IMR-90 (cell line): ENCODE measurements around the gene GJB4. TPM values are rescaled to one million over a fixed set of nuclear protein-coding genes. Genes with fewer than 3 reads are reported as not detected.

ENCODE experiments used
- ATAC-seq: fragments of 200-7000 bp; cut with Tn5 transposase; 2 replicates; pipeline ENCODE4 v1.9.1; 2020; ENCODE audit warnings: low read depth, mild to moderate bottlenecking, moderate library complexity
- BruUV-seq: library from RNA; stranded (reverse); fragments of 400-500 nt; replicated peaks from 2 replicates; lab custom pipeline; 2021; lab: Mats Ljungman, UMichigan
- CTCF ChIA-PET: fragments of 300-600 bp; formaldehyde crosslinking; extraction: SDS; loops from one replicate; lab custom pipeline; 2021; ENCODE audit warnings: antibody characterized with exemption; lab: Yijun Ruan, JAX
- POLR2A ChIA-PET: fragments of 300-600 bp; sonication (Branson Sonifier 250); formaldehyde crosslinking; loops from one replicate; lab custom pipeline; 2022; ENCODE audit warnings: antibody characterized with exemption; ENCODE audit not compliant: unreplicated experiment; lab: Charles Lee
- DNase-seq: peaks from one replicate; pipeline ENCODE4 v3.0.0; 2013
- H2AFZ ChIP-seq: replicated peaks from 2 replicates; pipeline ENCODE3; 2013; ENCODE audit warnings: low read length, mild to moderate bottlenecking; ENCODE audit not compliant: poor library complexity
- H2AK5ac ChIP-seq: 2 replicates; pipeline ENCODE4 v1.6.1; 2013; ENCODE audit warnings: low read depth, low read length, inconsistent platforms
- H2AK9ac ChIP-seq: replicated peaks from 2 replicates; pipeline ENCODE3; 2013; ENCODE audit warnings: mild to moderate bottlenecking, low read depth, low read length, moderate library complexity; ENCODE audit not compliant: poor library complexity
- H2BK120ac ChIP-seq: 2 replicates; pipeline ENCODE4 v1.6.1; 2013; ENCODE audit warnings: low read depth, low read length, inconsistent platforms
- H2BK15ac ChIP-seq: 3 replicates; pipeline ENCODE4 v1.6.1; 2013; ENCODE audit warnings: low read depth, low read length, inconsistent platforms
- H2BK20ac ChIP-seq: 2 replicates; pipeline ENCODE4 v1.6.1; 2013; ENCODE audit warnings: low read depth, mild to moderate bottlenecking, inconsistent platforms, low read length, moderate library complexity
- H2BK5ac ChIP-seq: 2 replicates; pipeline ENCODE4 v1.6.1; 2013; ENCODE audit warnings: mild to moderate bottlenecking, low read depth, low read length, inconsistent platforms; ENCODE audit not compliant: poor library complexity, severe bottlenecking
- H3K14ac ChIP-seq: replicated peaks from 2 replicates; pipeline ENCODE4 v1.6.1; 2013; ENCODE audit warnings: low read depth, low read length, inconsistent platforms
- H3K18ac ChIP-seq: 2 replicates; pipeline ENCODE4 v1.6.1; 2013; ENCODE audit warnings: low read depth, low read length, control low read depth
- H3K23ac ChIP-seq: 2 replicates; pipeline ENCODE4 v1.6.1; 2013; ENCODE audit warnings: low read depth, low read length, inconsistent platforms
- H3K27ac ChIP-seq: 2 replicates; pipeline ENCODE4 v1.5.1; 2013; ENCODE audit warnings: mild to moderate bottlenecking, control low read depth, low read length; ENCODE audit not compliant: insufficient read depth
- H3K27me3 ChIP-seq: 2 replicates; pipeline ENCODE4 v1.6.1; 2013; ENCODE audit warnings: low read length; ENCODE audit not compliant: control insufficient read depth, insufficient read depth
- H3K36me3 ChIP-seq: 2 replicates; pipeline ENCODE4 v1.6.1; 2013; ENCODE audit warnings: low read length, mixed read lengths; ENCODE audit not compliant: control insufficient read depth, insufficient read depth
- H3K4ac ChIP-seq: 2 replicates; pipeline ENCODE4 v1.6.1; 2013; ENCODE audit warnings: low read depth, low read length, inconsistent platforms
- H3K4me1 ChIP-seq: 2 replicates; pipeline ENCODE4 v1.6.1; 2013; ENCODE audit warnings: low read length, mixed read lengths; ENCODE audit not compliant: control insufficient read depth, insufficient read depth
- H3K4me2 ChIP-seq: 2 replicates; pipeline ENCODE4 v1.6.1; 2013; ENCODE audit warnings: low read depth, mild to moderate bottlenecking, control low read depth, low read length, moderate library complexity
- H3K4me3 ChIP-seq: 2 replicates; pipeline ENCODE4 v1.5.1; 2013; ENCODE audit warnings: low read depth, mild to moderate bottlenecking, control low read depth, low read length, moderate library complexity; ENCODE audit not compliant: insufficient read depth
- H3K56ac ChIP-seq: 2 replicates; pipeline ENCODE4 v1.6.1; 2013; ENCODE audit warnings: low read length, inconsistent platforms; ENCODE audit not compliant: insufficient read depth; ENCODE audit errors: extremely low read depth
- H3K79me1 ChIP-seq, 2 experiments: 2 replicates each; pipeline ENCODE4 v1.6.1; 2013; ENCODE audit warnings: low read length in 2 of 2, inconsistent platforms in 1 of 2, low read depth in 1 of 2
- H3K9ac ChIP-seq: 2 replicates; pipeline ENCODE4 v1.6.1; 2013; ENCODE audit warnings: low read depth, low read length, control low read depth
- H3K9me1 ChIP-seq: 2 replicates; pipeline ENCODE4 v1.6.1; 2013; ENCODE audit warnings: low read length, inconsistent platforms; ENCODE audit not compliant: insufficient read depth
- H3K9me3 ChIP-seq: 2 replicates; pipeline ENCODE4 v1.6.1; 2013; ENCODE audit warnings: low read length; ENCODE audit not compliant: control insufficient read depth, insufficient read depth
- H4K20me1 ChIP-seq: 2 replicates; pipeline ENCODE4 v1.6.1; 2013; ENCODE audit warnings: low read length, inconsistent platforms; ENCODE audit not compliant: insufficient read depth
- H4K5ac ChIP-seq: 2 replicates; pipeline ENCODE4 v1.6.1; 2013; ENCODE audit warnings: mild to moderate bottlenecking, low read depth, low read length, control low read depth
- H4K8ac ChIP-seq, 2 experiments: 2 replicates each; pipeline ENCODE4 v1.6.1; 2013; ENCODE audit warnings: low read depth in 2 of 2, low read length in 2 of 2, control low read depth in 1 of 2, inconsistent platforms in 1 of 2
- H4K91ac ChIP-seq: 2 replicates; pipeline ENCODE4 v1.6.1; 2013; ENCODE audit warnings: low read depth, low read length, inconsistent platforms; ENCODE audit not compliant: insufficient read depth
- NFE2L2 ChIP-seq: fragments of 150-350 bp; IDR thresholded peaks from 2 replicates; pipeline ENCODE4 v1.6.1; 2016; ENCODE audit warnings: low read depth, mild to moderate bottlenecking, low read length
- WGBS, 2 experiments: methylation state at CpG; one replicate each; pipeline versions ENCODE4 v1.1.5 to v1.1.7; 2013; ENCODE audit warnings: missing lambda C conversion rate in 2 of 2; ENCODE audit not compliant: insufficient read length in 1 of 2; ENCODE audit errors: extremely low coverage in 2 of 2; 5-methylcytosine and 5-hydroxymethylcytosine counted together
- dilution Hi-C: fragments of 300-500 bp; cut with HindIII; formaldehyde crosslinking; loops from one replicate; pipeline ENCODE4 v1.14.3; 2018; ENCODE audit warnings: low sequenced_read_pairs; ENCODE audit not compliant: unreplicated experiment
- in situ Hi-C: fragments of 300-500 bp; cut with MboI; formaldehyde crosslinking; loops from 3 replicates; pipeline ENCODE4 v1.14.3; 2019; ENCODE audit warnings: low sequenced_read_pairs, inconsistent platforms, mixed read lengths
- intact Hi-C: fragments of 100-400 bp; cut with micrococcal nuclease; formaldehyde crosslinking; loops from 2 replicates; pipeline ENCODE4 v1.10.0; 2022
- polyA plus RNA-seq, 3 experiments: library from polyadenylated mRNA; depleted of rRNA; stranded (reverse); fragments of >200 nt; gene quantifications; 2 replicates each; pipeline ENCODE4 v1.2.3, GENCODE V29; 2012; ENCODE audit warnings: low replicate concordance in 1 of 3
- total RNA-seq: library from RNA; depleted of rRNA; stranded (reverse); fragments of >200 nt; gene quantifications from 2 replicates; pipeline ENCODE4 v1.2.3, GENCODE V29; 2012
- TF ChIP-seq, protein P1 (sequence below): fragments of 150-350 bp; IDR thresholded peaks from 2 replicates; pipeline ENCODE4 v1.6.1; 2017; ENCODE audit warnings: mild to moderate bottlenecking, antibody characterized with exemption, low read length, low read depth

GJB4 gene
- total and polyA plus RNA-seq, 2 of the 4 experiments (the other 2 are of a cell fraction): not detected

DNA sequence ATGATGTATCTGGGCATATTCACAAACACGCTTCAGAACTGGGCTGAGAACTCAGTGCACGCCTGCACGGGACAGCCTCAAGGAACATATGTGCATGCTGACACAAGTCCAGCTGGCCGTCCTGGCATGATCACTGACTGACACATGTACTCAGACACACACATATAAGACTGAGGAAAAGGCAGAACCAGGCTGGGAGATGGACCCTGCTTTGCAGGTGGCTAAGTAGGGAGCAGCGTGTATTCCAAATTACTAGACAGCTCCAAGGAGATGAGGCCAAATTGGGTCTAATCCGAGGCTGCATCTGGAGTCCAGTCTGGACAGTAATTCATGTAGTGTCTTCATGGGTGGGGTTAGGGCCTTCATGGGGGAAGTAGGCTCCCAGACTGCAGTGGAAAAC is 46.1 kb upstream of the GJB4 start:
- H3K14ac ChIP-seq: no peak overlapping the region
- POLR2A ChIA-PET: no interaction called here
- no peak overlapping the region for H4K91ac ChIP-seq
- no CpG with 5 or more reads among the region's 6 CpGs for WGBS, 2 experiments
- in situ Hi-C loops: no loop called here
- no peak overlapping the region for H3K4me2 ChIP-seq
- ATAC-seq (no peak), DNase-seq (no peak)
- H2AK5ac ChIP-seq: no peak overlapping the region
- H2AK9ac ChIP-seq: no peak overlapping the region
- H3K9ac ChIP-seq: no peak overlapping the region
- H3K27me3 ChIP-seq: no peaks in the 10 kb centered on the region
- no peaks in the 10 kb centered on the region for H3K9me3 ChIP-seq
- H3K27ac ChIP-seq: no peak overlapping the region
- H4K20me1 ChIP-seq: no peaks in the 10 kb centered on the region
- H2BK15ac ChIP-seq: no peak overlapping the region
- no peak overlapping the region for H3K23ac ChIP-seq
- H3K79me1 ChIP-seq: no peaks in the 10 kb centered on the region
- H3K9me1 ChIP-seq: no peaks in the 10 kb centered on the region
- no peak overlapping the region for H3K4ac ChIP-seq
- no peak overlapping the region for H3K4me3 ChIP-seq
- no peak overlapping the region for H4K8ac ChIP-seq
- no peak overlapping the region for H2BK5ac ChIP-seq
- intact Hi-C loops: no loop called here
- no peak overlapping the region for H3K56ac ChIP-seq
- H4K5ac ChIP-seq: no peak overlapping the region
- CTCF ChIA-PET: no interaction called here
- no peaks in the 10 kb centered on the region for H3K36me3 ChIP-seq
- H2AFZ ChIP-seq: no peak overlapping the region
- TF ChIP-seq, protein P1, sequence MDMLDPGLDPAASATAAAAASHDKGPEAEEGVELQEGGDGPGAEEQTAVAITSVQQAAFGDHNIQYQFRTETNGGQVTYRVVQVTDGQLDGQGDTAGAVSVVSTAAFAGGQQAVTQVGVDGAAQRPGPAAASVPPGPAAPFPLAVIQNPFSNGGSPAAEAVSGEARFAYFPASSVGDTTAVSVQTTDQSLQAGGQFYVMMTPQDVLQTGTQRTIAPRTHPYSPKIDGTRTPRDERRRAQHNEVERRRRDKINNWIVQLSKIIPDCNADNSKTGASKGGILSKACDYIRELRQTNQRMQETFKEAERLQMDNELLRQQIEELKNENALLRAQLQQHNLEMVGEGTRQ: no peak
- no peak for TF ChIP-seq NFE2L2
- no peak overlapping the region for H2BK120ac ChIP-seq
- BruUV-seq: no TSS peak
- H3K18ac ChIP-seq: no peak overlapping the region
- no peak overlapping the region for H2BK20ac ChIP-seq
- dilution Hi-C loops: no loop called here
- H3K4me1 ChIP-seq: no peaks in the 10 kb centered on the region
